H7 (cell line): ENCODE data around the gene ADAMTS14. TPM values are rescaled to one million over a fixed set of nuclear protein-coding genes. Genes with fewer than 3 reads are reported as not detected.
A peak's percentile ranks its signal among the peaks of the same experiment; 100 is the strongest.

ENCODE experiments used
- DNase-seq: peaks from one replicate; pipeline ENCODE4 v3.0.0; 2012
- H3K27me3 ChIP-seq: 2 replicates; pipeline ENCODE4 v1.6.0; 2011; ENCODE audit warnings: mild to moderate bottlenecking, low read length; ENCODE audit not compliant: control insufficient read depth, insufficient read depth
- H3K36me3 ChIP-seq: replicated peaks from 2 replicates; pipeline ENCODE4 v1.5.1; 2011; ENCODE audit warnings: low read length; ENCODE audit not compliant: control insufficient read depth, insufficient read depth
- H3K4me3 ChIP-seq: 2 replicates; pipeline ENCODE4 v1.5.1; 2011; ENCODE audit warnings: low read depth, mild to moderate bottlenecking, control low read depth, low read length, moderate library complexity; ENCODE audit not compliant: insufficient read depth
- total RNA-seq: library from RNA; depleted of rRNA; stranded (reverse); fragments of >200 nt; shearing (Covaris generic); gene quantifications from 2 replicates; pipeline ENCODE4 v1.2.3, GENCODE V29; 2014

ADAMTS14 gene
- total RNA-seq, 1 experiment from 2014 or later, result 1.1 TPM

- Histone ChIP-seq H3K27me3 (no peaks in the 10 kb centered on the region), H3K4me3 (no peak overlapping the region), H3K36me3 (no peaks in the 10 kb centered on the region; the same call in 1 of the 2 replicates)
- no peak for DNase-seq
Measured at GRCh38 chr10:70711177-70711576, 38.9 kb downstream of the ADAMTS14 start.

GRCh38 chr10:70711911-70712310, 39.6 kb downstream of the ADAMTS14 start:
- H3K27me3 ChIP-seq, result no peaks in the 10 kb centered on the region
- DNase-seq, result no peak
- no peak overlapping the region for H3K4me3 ChIP-seq
- H3K36me3 ChIP-seq, result no peaks in the 10 kb centered on the region; the same call in 1 of the 2 replicates

GRCh38 chr10:70714245-70714644, 41.9 kb downstream of the ADAMTS14 start:
- Histone ChIP-seq H3K4me3 (no peak overlapping the region), H3K36me3 (no peaks in the 10 kb centered on the region; the same call in 1 of the 2 replicates), H3K27me3 (no peaks in the 10 kb centered on the region)
- no peak for DNase-seq

- no peak overlapping the region for H3K4me3 ChIP-seq
Measured at GRCh38 chr10:70714951-70715350, 42.6 kb downstream of the ADAMTS14 start.

GRCh38 chr10:70715853-70716795, 43.8 kb downstream of the ADAMTS14 start:
- DNase-seq, result peak; percentile 68
- no peaks in the 10 kb centered on the region for H3K27me3 ChIP-seq
- no peaks in the 10 kb centered on the region; the same call in 1 of the 2 replicates for H3K36me3 ChIP-seq
- no peak overlapping the region for H3K4me3 ChIP-seq

More at GRCh38 chr10:70714951-70715350, 42.6 kb downstream of the ADAMTS14 start:
- DNase-seq, result no peak
- Histone ChIP-seq H3K27me3 (no peaks in the 10 kb centered on the region), H3K36me3 (no peaks in the 10 kb centered on the region; the same call in 1 of the 2 replicates)

GRCh38 chr10:70722820-70723424, 50.6 kb downstream of the ADAMTS14 start:
- Histone ChIP-seq H3K27me3 (no peaks in the 10 kb centered on the region), H3K36me3 (no peaks in the 10 kb centered on the region; the same call in 1 of the 2 replicates), H3K4me3 (no peak overlapping the region)
- no peak for DNase-seq

DNA sequence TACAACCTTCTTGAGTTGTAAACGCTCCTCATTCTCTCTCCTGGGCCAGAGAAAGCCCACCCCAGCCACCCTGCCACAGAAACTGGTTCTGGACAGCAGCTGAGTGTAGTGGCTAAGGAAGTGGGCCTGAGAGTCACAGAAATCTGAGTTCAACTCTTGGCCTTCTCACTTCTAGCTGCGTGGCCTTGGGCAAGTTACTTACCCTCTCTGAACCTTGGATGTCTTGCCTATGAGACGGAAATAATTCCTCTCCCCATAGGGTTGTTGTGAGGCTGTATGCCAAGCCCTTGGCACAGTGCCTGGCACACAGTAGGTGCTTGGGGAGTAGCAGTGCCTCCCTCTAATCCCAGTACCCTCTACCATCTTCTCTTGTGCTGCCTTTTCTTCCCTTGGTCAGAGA, 51.5 kb downstream of the ADAMTS14 start:
- no peak overlapping the region for H3K4me3 ChIP-seq
- no peaks in the 10 kb centered on the region for H3K27me3 ChIP-seq
- no peaks in the 10 kb centered on the region; the same call in 1 of the 2 replicates for H3K36me3 ChIP-seq
- no peak for DNase-seq

DNA sequence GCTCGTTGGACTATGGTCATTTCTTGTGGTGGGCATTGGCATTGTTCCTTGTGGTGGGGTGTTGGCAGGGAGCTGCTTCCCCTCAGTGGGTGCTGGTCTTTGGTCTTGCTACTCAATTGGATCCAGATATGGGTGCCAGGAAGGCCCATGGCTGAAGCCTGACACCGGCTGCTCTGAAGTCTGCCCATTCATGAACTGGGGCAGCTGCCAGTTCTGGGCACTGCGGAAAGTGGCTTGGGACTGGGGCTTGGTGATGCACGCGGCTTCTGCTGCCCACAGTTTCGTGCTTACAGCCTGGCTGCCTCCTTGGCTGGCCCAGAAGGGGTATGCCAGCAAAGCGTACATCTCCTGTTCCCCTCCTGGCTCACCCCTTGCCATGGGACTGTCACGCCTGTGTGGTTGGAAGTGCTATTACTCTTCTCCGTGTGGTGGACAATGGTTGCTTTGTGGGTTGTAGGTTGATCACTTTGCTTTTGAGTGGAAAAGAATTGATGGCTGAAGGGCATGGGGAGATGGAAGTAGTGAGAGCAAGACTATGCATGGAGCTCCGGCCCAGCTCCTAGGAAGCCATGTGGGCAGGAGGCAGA, 54.7 kb downstream of the ADAMTS14 start:
- Histone ChIP-seq H3K4me3 (no peak overlapping the region), H3K27me3 (no peaks in the 10 kb centered on the region), H3K36me3 (peaks cover 1% of the 10 kb centered on the region)
- no peak for DNase-seq

- Histone ChIP-seq H3K27me3 (no peaks in the 10 kb centered on the region), H3K4me3 (no peak overlapping the region), H3K36me3 (peaks cover 1% of the 10 kb centered on the region)
- no peak for DNase-seq
Measured at GRCh38 chr10:70728328-70728727, 56.0 kb downstream of the ADAMTS14 start.

- H3K27me3 ChIP-seq, result no peaks in the 10 kb centered on the region
- peak; percentile 66 for DNase-seq
- H3K4me3 ChIP-seq, result no peak overlapping the region
- H3K36me3 ChIP-seq, result peaks cover 1% of the 10 kb centered on the region
Measured at GRCh38 chr10:70729763-70730357, 57.6 kb downstream of the ADAMTS14 start.

- H3K27me3 ChIP-seq, result no peaks in the 10 kb centered on the region
- peaks cover 1% of the 10 kb centered on the region for H3K36me3 ChIP-seq
- no peak overlapping the region for H3K4me3 ChIP-seq
- DNase-seq, result no peak
Measured at GRCh38 chr10:70730955-70731354, 58.6 kb downstream of the ADAMTS14 start.

DNA sequence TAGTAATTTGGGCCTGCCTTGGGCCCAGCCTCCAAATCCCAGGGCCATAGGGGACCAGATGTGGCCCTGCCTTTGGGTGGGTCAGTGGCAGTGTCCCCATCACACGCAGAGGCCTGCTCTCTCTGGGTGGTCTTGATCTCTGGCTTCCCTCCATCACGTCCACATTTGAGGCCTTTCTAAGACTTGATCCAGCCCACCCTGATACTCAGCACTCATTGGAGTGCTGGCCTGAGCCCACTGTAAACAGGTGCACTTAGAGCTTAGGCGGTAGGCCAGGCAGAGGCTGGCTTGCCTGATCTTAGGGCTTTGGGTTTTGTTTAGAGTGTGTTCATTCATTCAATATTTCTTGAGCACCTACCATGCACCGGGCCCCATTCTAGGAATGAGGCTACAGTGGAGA, 60.3 kb downstream of the ADAMTS14 start:
- no peaks in the 10 kb centered on the region for H3K27me3 ChIP-seq
- DNase-seq, result no peak
- peaks cover 1% of the 10 kb centered on the region for H3K36me3 ChIP-seq
- H3K4me3 ChIP-seq, result no peak overlapping the region

GRCh38 chr10:70733051-70733450, 60.7 kb downstream of the ADAMTS14 start:
- no peak overlapping the region for H3K4me3 ChIP-seq
- no peaks in the 10 kb centered on the region for H3K27me3 ChIP-seq
- DNase-seq, result no peak

DNA sequence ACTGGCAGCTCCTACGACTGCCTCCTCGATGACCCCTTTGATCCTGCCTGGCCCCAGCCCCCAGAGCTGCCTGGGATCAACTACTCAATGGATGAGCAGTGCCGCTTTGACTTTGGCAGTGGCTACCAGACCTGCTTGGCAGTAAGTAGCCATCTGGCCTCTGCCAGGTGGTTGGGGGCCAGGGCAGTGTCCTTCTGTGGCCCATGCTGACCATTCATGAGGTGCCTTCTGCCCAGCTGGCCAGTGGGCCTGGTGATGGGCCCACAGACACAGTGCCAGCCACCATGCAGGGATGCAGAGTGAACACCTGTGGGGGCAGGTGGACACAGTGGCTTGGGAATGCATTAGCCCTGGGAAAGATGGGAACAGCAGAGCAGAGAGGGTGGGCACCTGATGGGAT, 62.9 kb downstream of the ADAMTS14 start:
- Histone ChIP-seq H3K36me3 (peaks cover 1% of the 10 kb centered on the region), H3K27me3 (no peaks in the 10 kb centered on the region)
- DNase-seq, result no peak

More at GRCh38 chr10:70733051-70733450, 60.7 kb downstream of the ADAMTS14 start:
- H3K36me3 ChIP-seq, result peaks cover 1% of the 10 kb centered on the region

More for the DNA sequence above, 62.9 kb downstream of the ADAMTS14 start:
- H3K4me3 ChIP-seq, result no peak overlapping the region
